ENCODE data around the gene THSD7A.

Gene THSD7A

DNA sequence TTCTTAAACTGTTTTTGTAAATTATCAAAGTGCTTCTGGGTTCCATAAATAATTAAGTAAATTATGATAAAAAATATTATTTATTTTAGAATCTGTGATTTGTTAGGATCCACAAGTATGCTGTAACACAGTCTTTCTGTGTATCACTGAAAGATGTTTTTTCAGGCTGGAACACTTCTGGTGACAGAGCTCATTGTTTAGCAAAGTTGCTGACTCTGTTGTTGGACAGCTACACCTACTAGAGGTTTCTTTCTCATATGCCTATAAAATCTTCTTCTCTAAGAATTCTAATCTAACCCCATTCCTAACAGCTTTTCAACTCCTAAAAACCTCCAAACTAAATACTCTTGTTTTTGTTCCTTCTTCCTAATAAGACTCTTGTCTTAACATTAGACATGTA lies 176.8 kb downstream of the THSD7A start:
- TF ChIP-seq, protein P1, sequence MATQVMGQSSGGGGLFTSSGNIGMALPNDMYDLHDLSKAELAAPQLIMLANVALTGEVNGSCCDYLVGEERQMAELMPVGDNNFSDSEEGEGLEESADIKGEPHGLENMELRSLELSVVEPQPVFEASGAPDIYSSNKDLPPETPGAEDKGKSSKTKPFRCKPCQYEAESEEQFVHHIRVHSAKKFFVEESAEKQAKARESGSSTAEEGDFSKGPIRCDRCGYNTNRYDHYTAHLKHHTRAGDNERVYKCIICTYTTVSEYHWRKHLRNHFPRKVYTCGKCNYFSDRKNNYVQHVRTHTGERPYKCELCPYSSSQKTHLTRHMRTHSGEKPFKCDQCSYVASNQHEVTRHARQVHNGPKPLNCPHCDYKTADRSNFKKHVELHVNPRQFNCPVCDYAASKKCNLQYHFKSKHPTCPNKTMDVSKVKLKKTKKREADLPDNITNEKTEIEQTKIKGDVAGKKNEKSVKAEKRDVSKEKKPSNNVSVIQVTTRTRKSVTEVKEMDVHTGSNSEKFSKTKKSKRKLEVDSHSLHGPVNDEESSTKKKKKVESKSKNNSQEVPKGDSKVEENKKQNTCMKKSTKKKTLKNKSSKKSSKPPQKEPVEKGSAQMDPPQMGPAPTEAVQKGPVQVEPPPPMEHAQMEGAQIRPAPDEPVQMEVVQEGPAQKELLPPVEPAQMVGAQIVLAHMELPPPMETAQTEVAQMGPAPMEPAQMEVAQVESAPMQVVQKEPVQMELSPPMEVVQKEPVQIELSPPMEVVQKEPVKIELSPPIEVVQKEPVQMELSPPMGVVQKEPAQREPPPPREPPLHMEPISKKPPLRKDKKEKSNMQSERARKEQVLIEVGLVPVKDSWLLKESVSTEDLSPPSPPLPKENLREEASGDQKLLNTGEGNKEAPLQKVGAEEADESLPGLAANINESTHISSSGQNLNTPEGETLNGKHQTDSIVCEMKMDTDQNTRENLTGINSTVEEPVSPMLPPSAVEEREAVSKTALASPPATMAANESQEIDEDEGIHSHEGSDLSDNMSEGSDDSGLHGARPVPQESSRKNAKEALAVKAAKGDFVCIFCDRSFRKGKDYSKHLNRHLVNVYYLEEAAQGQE (IDR thresholded peaks at IDR 0.05; ENCODE audit: insufficient read depth in 1 of 2, low read depth in 2 of 2, low read length in 2 of 2): peak in 1 of 2 experiments; percentile 73; a peak in 2 of 4 replicates
- no peak for TF ChIP-seq SIN3A (IDR thresholded peaks at IDR 0.05; ENCODE audit: borderline replicate concordance, insufficient read depth, low read length)

DNA sequence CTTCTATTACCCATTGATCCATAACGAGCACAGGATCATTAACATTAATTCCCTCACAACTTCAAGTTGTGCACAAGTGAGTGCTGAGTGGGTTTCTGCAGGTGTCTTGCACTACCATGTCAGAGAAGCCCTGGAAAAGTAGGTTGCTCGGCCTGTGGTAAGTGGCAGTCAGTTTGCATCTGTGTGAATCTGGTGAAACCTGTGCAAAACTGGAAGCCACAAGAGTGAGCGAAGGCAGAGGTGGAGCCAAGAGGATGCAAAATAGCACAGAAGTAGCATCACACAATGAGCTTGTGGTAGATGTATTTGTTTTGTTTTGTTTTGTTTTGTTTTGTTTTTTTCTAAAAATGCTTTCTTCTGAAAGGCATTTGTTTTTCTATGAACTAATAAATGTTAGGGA lies 181.5 kb downstream of the THSD7A start:
- TF ChIP-seq, protein P1 (IDR thresholded peaks at IDR 0.05; ENCODE audit: insufficient read depth in 1 of 2, low read depth in 2 of 2, low read length in 2 of 2): no peak
- TF ChIP-seq FOXP2 (optimal IDR thresholded peaks at IDR 0.05; ENCODE audit: borderline replicate concordance, extremely low read depth, extremely low read length, insufficient read depth) (no peak), POLR2AphosphoS5 (IDR thresholded peaks at IDR 0.05; ENCODE audit: low read depth, low read length) (no peak), TAF1 (IDR thresholded peaks at IDR 0.05; ENCODE audit: borderline replicate concordance, insufficient read depth, low read length) (no peak), SIN3A (IDR thresholded peaks at IDR 0.05; ENCODE audit: borderline replicate concordance, insufficient read depth, low read length) (no peak)

DNA sequence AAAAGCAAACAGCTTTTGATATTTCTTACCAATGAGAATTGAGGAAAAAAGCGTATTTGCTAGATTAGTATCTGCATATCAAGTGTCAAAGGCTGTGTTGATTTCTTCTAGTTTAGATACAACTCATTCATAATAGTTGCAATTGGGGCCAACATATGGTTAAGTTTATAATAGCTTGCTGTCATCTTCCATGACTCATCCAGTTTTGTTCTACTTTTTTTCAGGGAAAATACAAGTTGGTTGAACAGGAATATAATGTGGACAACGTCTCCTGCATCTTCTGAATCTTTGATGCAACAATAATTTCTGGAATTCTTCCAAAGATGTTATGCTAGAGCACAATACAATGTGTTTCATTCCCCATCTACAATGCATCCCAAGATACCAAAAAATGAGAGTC lies 182.0 kb downstream of the THSD7A start:
- TF ChIP-seq POLR2AphosphoS5 (IDR thresholded peaks at IDR 0.05; ENCODE audit: low read depth, low read length): no peak
- peak; percentile 42; the same call in 1 of the 2 replicates for TF ChIP-seq TAF1 (IDR thresholded peaks at IDR 0.05; ENCODE audit: borderline replicate concordance, insufficient read depth, low read length)
- TF ChIP-seq FOXP2 (optimal IDR thresholded peaks at IDR 0.05; ENCODE audit: borderline replicate concordance, extremely low read depth, extremely low read length, insufficient read depth): no peak
- peak; percentile 78; the same call in 1 of the 2 replicates for TF ChIP-seq SIN3A (IDR thresholded peaks at IDR 0.05; ENCODE audit: borderline replicate concordance, insufficient read depth, low read length)
- TF ChIP-seq, protein P1 (IDR thresholded peaks at IDR 0.05; ENCODE audit: insufficient read depth in 1 of 2, low read depth in 2 of 2, low read length in 2 of 2): no peak

DNA sequence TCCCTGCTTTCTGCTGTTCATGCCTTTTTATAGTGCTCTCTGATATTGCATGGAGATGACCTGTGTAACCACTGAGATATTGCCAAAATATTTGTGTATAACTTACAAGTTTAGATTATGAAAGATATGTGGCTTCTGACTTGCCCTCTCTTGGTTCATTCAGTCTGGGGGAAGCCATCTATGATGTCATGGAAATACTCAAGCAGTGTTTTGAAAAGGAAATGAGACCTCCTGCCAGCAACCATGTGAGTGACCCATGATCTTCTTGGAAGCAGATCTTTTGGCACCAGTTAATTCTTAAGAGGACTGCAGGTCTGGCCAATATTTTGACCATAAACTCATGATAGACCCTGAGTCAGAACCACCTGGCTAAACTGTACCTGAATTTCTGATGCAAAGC lies 183.0 kb downstream of the THSD7A start:
- TF ChIP-seq POLR2AphosphoS5 (IDR thresholded peaks at IDR 0.05; ENCODE audit: low read depth, low read length): no peak
- 0 out of 2 replicates have a peak, but pooled peaks have one; percentile 30 for TF ChIP-seq SIN3A (IDR thresholded peaks at IDR 0.05; ENCODE audit: borderline replicate concordance, insufficient read depth, low read length)
- TF ChIP-seq FOXP2 (optimal IDR thresholded peaks at IDR 0.05; ENCODE audit: borderline replicate concordance, extremely low read depth, extremely low read length, insufficient read depth): no peak
- TF ChIP-seq, protein P1 (IDR thresholded peaks at IDR 0.05; ENCODE audit: insufficient read depth in 1 of 2, low read depth in 2 of 2, low read length in 2 of 2): 0 out of 4 replicates have a peak, but pooled peaks of 1 of the 2 experiments have one; percentile 26
- TF ChIP-seq TAF1 (IDR thresholded peaks at IDR 0.05; ENCODE audit: borderline replicate concordance, insufficient read depth, low read length): peak; percentile 59; the same call in 1 of the 2 replicates

DNA sequence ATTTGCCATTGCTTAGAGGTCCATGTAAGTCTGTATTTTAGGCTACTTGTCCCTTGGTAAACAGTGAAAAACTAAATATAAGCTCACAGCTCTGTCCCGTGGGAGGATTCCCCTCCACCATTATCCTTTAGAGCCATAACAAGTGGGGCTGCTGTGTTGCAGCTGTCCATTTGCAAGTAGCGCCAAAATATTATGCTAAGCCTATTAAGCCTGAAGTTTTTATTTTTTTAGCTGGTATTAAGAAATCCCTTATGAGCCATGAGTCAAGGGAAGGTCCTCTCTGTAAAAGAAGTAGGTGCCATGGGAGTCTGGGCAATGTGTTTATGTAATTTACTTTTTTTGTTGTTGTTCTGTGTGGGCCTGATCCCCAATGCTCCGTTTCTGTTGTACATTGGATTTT lies 183.9 kb downstream of the THSD7A start:
- TF ChIP-seq SIN3A (IDR thresholded peaks at IDR 0.05; ENCODE audit: borderline replicate concordance, insufficient read depth, low read length): no peak
- no peak for TF ChIP-seq POLR2AphosphoS5 (IDR thresholded peaks at IDR 0.05; ENCODE audit: low read depth, low read length)
- no peak for TF ChIP-seq FOXP2 (optimal IDR thresholded peaks at IDR 0.05; ENCODE audit: borderline replicate concordance, extremely low read depth, extremely low read length, insufficient read depth)
- no peak for TF ChIP-seq TAF1 (IDR thresholded peaks at IDR 0.05; ENCODE audit: borderline replicate concordance, insufficient read depth, low read length)
- TF ChIP-seq, protein P1 (IDR thresholded peaks at IDR 0.05; ENCODE audit: insufficient read depth in 1 of 2, low read depth in 2 of 2, low read length in 2 of 2): no peak
